ENCODE results near the gene GPNMB.

GRCh38 chr7:23292623-23293022, 46.0 kb downstream of the GPNMB start:
- TF ChIP-seq, protein P1, sequence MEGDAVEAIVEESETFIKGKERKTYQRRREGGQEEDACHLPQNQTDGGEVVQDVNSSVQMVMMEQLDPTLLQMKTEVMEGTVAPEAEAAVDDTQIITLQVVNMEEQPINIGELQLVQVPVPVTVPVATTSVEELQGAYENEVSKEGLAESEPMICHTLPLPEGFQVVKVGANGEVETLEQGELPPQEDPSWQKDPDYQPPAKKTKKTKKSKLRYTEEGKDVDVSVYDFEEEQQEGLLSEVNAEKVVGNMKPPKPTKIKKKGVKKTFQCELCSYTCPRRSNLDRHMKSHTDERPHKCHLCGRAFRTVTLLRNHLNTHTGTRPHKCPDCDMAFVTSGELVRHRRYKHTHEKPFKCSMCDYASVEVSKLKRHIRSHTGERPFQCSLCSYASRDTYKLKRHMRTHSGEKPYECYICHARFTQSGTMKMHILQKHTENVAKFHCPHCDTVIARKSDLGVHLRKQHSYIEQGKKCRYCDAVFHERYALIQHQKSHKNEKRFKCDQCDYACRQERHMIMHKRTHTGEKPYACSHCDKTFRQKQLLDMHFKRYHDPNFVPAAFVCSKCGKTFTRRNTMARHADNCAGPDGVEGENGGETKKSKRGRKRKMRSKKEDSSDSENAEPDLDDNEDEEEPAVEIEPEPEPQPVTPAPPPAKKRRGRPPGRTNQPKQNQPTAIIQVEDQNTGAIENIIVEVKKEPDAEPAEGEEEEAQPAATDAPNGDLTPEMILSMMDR (conservative IDR thresholded peaks at IDR 0.05): no peak
- TF ChIP-seq EZH2 (IDR thresholded peaks at IDR 0.05; ENCODE audit: low read depth): no peak
